K562 (cell line): ENCODE results near the gene THOC7. TPM values are rescaled to one million over a fixed set of nuclear protein-coding genes. Genes with fewer than 3 reads are reported as not detected.

Experiments
- ATAC-seq: fragments of 200-7000 bp; cut with Tn5 transposase; 3 replicates; pipeline ENCODE4 v1.9.1; 2020; ENCODE audit warnings: moderate library complexity
- BruUV-seq: library from RNA; stranded (reverse); fragments of 400-500 nt; replicated peaks from 2 replicates; lab custom pipeline; 2021; lab: Mats Ljungman, UMichigan
- CTCF ChIA-PET: fragments of 300-600 bp; formaldehyde crosslinking; extraction: SDS; loops from one replicate; lab custom pipeline; 2021; ENCODE audit warnings: low intra/inter-chr PET ratio; lab: Yijun Ruan, JAX
- POLR2A ChIA-PET: fragments of 300-600, 350-650 bp; sonication (Branson Sonifier 250); formaldehyde crosslinking; extraction: SDS; loops from one replicate; lab custom pipeline; 2021; ENCODE audit warnings: antibody characterized with exemption, inconsistent platforms; lab: Yijun Ruan, JAX
- DNase-seq, 4 experiments: peaks; one replicate each; pipeline versions ENCODE4 v3.0.0 to v3.0.0-alpha.2; 2011 to 2018; ENCODE audit warnings: low spot score in 3 of 4, mixed read lengths in 3 of 4; ENCODE audit errors: extremely low read depth in 1 of 4
- FAIRE-seq: peaks from 2 replicates; lab custom pipeline; 2011; peaks lifted over from hg19 to GRCh38; lab: Jason Lieb, UNC
- H2AFZ ChIP-seq: 2 replicates; pipeline ENCODE4 v1.6.0; 2011; ENCODE audit warnings: low read depth, low read length, control low read depth, inconsistent platforms
- H3K27ac ChIP-seq: fragments of 200-600 bp; 3 replicates; pipeline ENCODE4 v1.8.0; 2011; ENCODE audit warnings: low read depth, mild to moderate bottlenecking, control low read depth, inconsistent platforms, low read length, moderate library complexity, mixed read lengths; ENCODE audit errors: extremely low read depth
- H3K27me3 ChIP-seq, 2 experiments: fragments of 300-600 bp in 1 of 2; 2 replicates in 1 of 2; 3 replicates in 1 of 2; pipeline versions ENCODE4 v1.6.0 to v1.8.0; 2011; ENCODE audit warnings: inconsistent platforms in 2 of 2, low read length in 2 of 2, mild to moderate bottlenecking in 1 of 2, mixed read lengths in 1 of 2, moderate library complexity in 1 of 2; ENCODE audit not compliant: control insufficient read depth in 2 of 2, insufficient read depth in 2 of 2
- H3K36me3 ChIP-seq: fragments of 300-600 bp; 3 replicates; pipeline ENCODE4 v1.8.0; 2011; ENCODE audit warnings: mild to moderate bottlenecking, low read length, inconsistent platforms; ENCODE audit not compliant: control insufficient read depth, insufficient read depth
- H3K4me1 ChIP-seq, 2 experiments: fragments of 200-600 bp in 1 of 2; replicated peaks in 1 of 2; 2 replicates in 1 of 2; 3 replicates in 1 of 2; pipeline versions ENCODE4 v1.5.1 to v1.8.0; 2011; ENCODE audit warnings: inconsistent platforms in 2 of 2, low read length in 2 of 2, mild to moderate bottlenecking in 1 of 2, mixed read lengths in 1 of 2, moderate library complexity in 1 of 2; ENCODE audit not compliant: control insufficient read depth in 2 of 2, insufficient read depth in 2 of 2
- H3K4me2 ChIP-seq: 2 replicates; pipeline ENCODE4 v1.6.1; 2011; ENCODE audit warnings: low read length, control low read depth, inconsistent platforms, mixed read lengths; ENCODE audit not compliant: insufficient read depth
- H3K4me3 ChIP-seq: fragments of 200-600 bp; sonication (generic), shearing (Covaris generic); 2 replicates; pipeline ENCODE4 v1.5.1; 2016; ENCODE audit warnings: control low read depth, inconsistent platforms
- H3K79me2 ChIP-seq: fragments of 200-600 bp; 3 replicates; pipeline ENCODE4 v1.8.0; 2011; ENCODE audit warnings: low read length, inconsistent platforms; ENCODE audit not compliant: control insufficient read depth, insufficient read depth
- H3K9ac ChIP-seq, 2 experiments: 2 replicates each; pipeline versions ENCODE4 v1.6.0 to v1.6.1; 2011; ENCODE audit warnings: low read depth in 2 of 2, low read length in 2 of 2, control low read depth in 1 of 2, inconsistent platforms in 1 of 2, mild to moderate bottlenecking in 1 of 2, mixed read lengths in 1 of 2; ENCODE audit not compliant: insufficient read depth in 1 of 2
- H3K9me1 ChIP-seq: one replicate; pipeline ENCODE4 v1.6.0; 2011; ENCODE audit warnings: inconsistent platforms, mild to moderate bottlenecking, low read length, moderate library complexity; ENCODE audit not compliant: control insufficient read depth, insufficient read depth
- H3K9me3 ChIP-seq: replicated peaks from 2 replicates; pipeline ENCODE4 v1.5.1; 2011; ENCODE audit warnings: low read depth, low read length, inconsistent platforms; ENCODE audit not compliant: control insufficient read depth, insufficient read depth
- H4K20me1 ChIP-seq: replicated peaks from 2 replicates; pipeline ENCODE4 v1.6.1; 2011; ENCODE audit warnings: low read length, inconsistent platforms, mixed read lengths; ENCODE audit not compliant: control insufficient read depth, insufficient read depth
- CXXC5 ChIP-seq: fragments of 250-450 bp; sonication (Bioruptor Pico); IDR thresholded peaks from 2 replicates; pipeline ENCODE4 v1.8.0; 2022; ENCODE audit warnings: inconsistent platforms, mild to moderate bottlenecking, moderate library complexity
- KDM2B ChIP-seq: fragments of 250-450 bp; sonication (Bioruptor Pico); IDR thresholded peaks from 2 replicates; pipeline ENCODE4 v1.8.0; 2021; ENCODE audit warnings: mild to moderate bottlenecking, moderate library complexity
- MTA1 ChIP-seq: fragments of 450-650 bp; IDR thresholded peaks from 2 replicates; pipeline ENCODE4 v1.6.1; 2017; ENCODE audit warnings: borderline replicate concordance
- PHB ChIP-seq: fragments of 250-450 bp; sonication (Bioruptor Pico); IDR thresholded peaks from 2 replicates; pipeline ENCODE4 v1.5.0; 2021
- POLR2H ChIP-seq: IDR thresholded peaks from 2 replicates; pipeline ENCODE4 v1.6.1; 2016; ENCODE audit warnings: missing genetic modification characterization, low read depth, mild to moderate bottlenecking, control low read depth, missing compliant biosample characterization, moderate library complexity
- POU5F1 ChIP-seq: fragments of 150-350 bp; IDR thresholded peaks from 2 replicates; pipeline ENCODE4 v1.6.1; 2014; ENCODE audit warnings: borderline replicate concordance, low read length, low read depth, mild to moderate bottlenecking; ENCODE audit not compliant: partially characterized antibody
- SNAPC5 ChIP-seq: fragments of 250-450 bp; sonication (Bioruptor Pico); IDR thresholded peaks from 2 replicates; pipeline ENCODE4 v1.8.0; 2021; ENCODE audit warnings: moderate library complexity, mild to moderate bottlenecking, inconsistent platforms
- TAF1 ChIP-seq: IDR thresholded peaks from 2 replicates; pipeline ENCODE4 v1.6.1; 2011; ENCODE audit warnings: mild to moderate bottlenecking, low read length, moderate library complexity; ENCODE audit not compliant: insufficient read depth, control insufficient read depth, severe bottlenecking; ENCODE audit errors: extremely low read depth
- TSHZ1 ChIP-seq: fragments of 250-450 bp; sonication (Bioruptor Pico); IDR thresholded peaks from 2 replicates; pipeline ENCODE4 v1.4.0; 2020; ENCODE audit warnings: mild to moderate bottlenecking, moderate library complexity
- XRCC3 ChIP-seq: fragments of 450-650 bp; IDR thresholded peaks from 2 replicates; pipeline ENCODE4 v1.6.1; 2017; ENCODE audit warnings: mild to moderate bottlenecking, moderate library complexity
- ZNF239 ChIP-seq: fragments of 250-450 bp; sonication (Bioruptor Pico); IDR thresholded peaks from 2 replicates; pipeline ENCODE4 v1.4.0; 2020; ENCODE audit warnings: mild to moderate bottlenecking
- ZNF354B ChIP-seq: fragments of 250-450 bp; sonication (Bioruptor Pico); IDR thresholded peaks from 2 replicates; pipeline ENCODE4 v1.4.0; 2020
- ZNF408 ChIP-seq: fragments of 250-450 bp; sonication (Bioruptor Pico); IDR thresholded peaks from 2 replicates; pipeline ENCODE4 v1.4.0; 2020; ENCODE audit warnings: low read depth, mild to moderate bottlenecking, moderate library complexity
- WGBS: fragments of 100-300 bp; shearing (Covaris generic); methylation state at CpG from one replicate; pipeline ENCODE4 v1.1.6; 2016; ENCODE audit warnings: low coverage, mixed read lengths; ENCODE audit not compliant: insufficient coverage; ENCODE audit errors: missing lambda C conversion rate; 5-methylcytosine and 5-hydroxymethylcytosine counted together
- in situ Hi-C: fragments of 300-500 bp; cut with MboI; formaldehyde crosslinking; loops from 4 replicates; pipeline ENCODE4 v1.15.0; 2018; ENCODE audit warnings: inconsistent platforms, mixed read lengths
- intact Hi-C: fragments of 100-400 bp; cut with micrococcal nuclease; formaldehyde crosslinking; loops from 2 replicates; pipeline ENCODE4 v1.14.2; 2022
- polyA plus RNA-seq, 8 experiments: library from polyadenylated mRNA; depleted of rRNA in 4 of 8; stranded (reverse) in 5 of 8; unstranded in 3 of 8; fragments of >200 nt; fragmentation: Nextera tagmentation in 2 of 8; fragmentation: Illumina TruSeq in 1 of 8; extraction: Ambion mirVana in 2 of 8; extraction: Trizol in 1 of 8; gene quantifications; 2 replicates each; pipeline versions ENCODE4 v1.2.1 to v1.2.3, GENCODE V29; 2011 to 2014; ENCODE audit warnings: inconsistent platforms in 1 of 8, missing spikeins in 1 of 8
- total RNA-seq, 7 experiments: library from RNA; depleted of rRNA in 6 of 7; stranded (reverse); fragments of >200 nt in 6 of 7; fragmentation: Illumina TruSeq in 2 of 7; extraction: Trizol in 2 of 7; gene quantifications; 2 replicates each; pipeline versions ENCODE4 v1.2.1 to v1.2.3, GENCODE V29; 2011 to 2021; ENCODE audit warnings: low replicate concordance in 1 of 7
- TF ChIP-seq, protein P1 (sequence below): sonication (generic); formaldehyde crosslinking; IDR thresholded peaks from 2 replicates; pipeline ENCODE4 v1.8.0; 2022; ENCODE audit warnings: missing genetic modification reagents, mild to moderate bottlenecking, moderate library complexity, borderline replicate concordance
- TF ChIP-seq, protein P2 (sequence below): sonication (generic); formaldehyde crosslinking; IDR thresholded peaks from 2 replicates; pipeline ENCODE4 v1.8.0; 2022; ENCODE audit warnings: mild to moderate bottlenecking, missing genetic modification reagents

THOC7 gene
- total and polyA plus RNA-seq, 9 of the 15 experiments (the other 6 are each of a cell fraction or from before 2014, with no cell fraction given): 56.5 to 129 (median 94.7) TPM

- POLR2A ChIA-PET: no interaction called here
- intact Hi-C loops: no loop called here
- in situ Hi-C loops: no loop called here
- Histone ChIP-seq H3K27me3 (no peaks in the 10 kb centered on the region), H3K9me1 (no peaks in the 10 kb centered on the region), H3K9me3 (no peaks in the 10 kb centered on the region), H3K9ac (no peak overlapping the region), H3K4me2 (no peak overlapping the region), H3K4me3 (no peak overlapping the region), H4K20me1 (no peaks in the 10 kb centered on the region), H3K36me3 (no peaks in the 10 kb centered on the region), H3K27ac (no peak overlapping the region), H3K79me2 (no peaks in the 10 kb centered on the region), H2AFZ (no peak overlapping the region), H3K4me1 (no peaks in the 10 kb centered on the region)
- BruUV-seq: no TSS peak
- WGBS: 0% methylated on average over 3 of the region's 3 CpGs
- CTCF ChIA-PET: no interaction called here
- FAIRE-seq: no peak
- TF ChIP-seq ZNF354B (CRISPR knock-in tag) (no peak), POU5F1 (no peak), XRCC3 (no peak), TAF1 (no peak), KDM2B (CRISPR knock-in tag) (no peak), ZNF239 (CRISPR knock-in tag) (no peak), TSHZ1 (CRISPR knock-in tag) (no peak), PHB (no peak), ZNF408 (no peak), CXXC5 (no peak), MTA1 (no peak), POLR2H (tag) (no peak), SNAPC5 (no peak)
- TF ChIP-seq, protein P1, sequence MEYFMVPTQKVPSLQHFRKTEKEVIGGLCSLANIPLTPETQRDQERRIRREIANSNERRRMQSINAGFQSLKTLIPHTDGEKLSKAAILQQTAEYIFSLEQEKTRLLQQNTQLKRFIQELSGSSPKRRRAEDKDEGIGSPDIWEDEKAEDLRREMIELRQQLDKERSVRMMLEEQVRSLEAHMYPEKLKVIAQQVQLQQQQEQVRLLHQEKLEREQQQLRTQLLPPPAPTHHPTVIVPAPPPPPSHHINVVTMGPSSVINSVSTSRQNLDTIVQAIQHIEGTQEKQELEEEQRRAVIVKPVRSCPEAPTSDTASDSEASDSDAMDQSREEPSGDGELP: no peak
- TF ChIP-seq, protein P2, sequence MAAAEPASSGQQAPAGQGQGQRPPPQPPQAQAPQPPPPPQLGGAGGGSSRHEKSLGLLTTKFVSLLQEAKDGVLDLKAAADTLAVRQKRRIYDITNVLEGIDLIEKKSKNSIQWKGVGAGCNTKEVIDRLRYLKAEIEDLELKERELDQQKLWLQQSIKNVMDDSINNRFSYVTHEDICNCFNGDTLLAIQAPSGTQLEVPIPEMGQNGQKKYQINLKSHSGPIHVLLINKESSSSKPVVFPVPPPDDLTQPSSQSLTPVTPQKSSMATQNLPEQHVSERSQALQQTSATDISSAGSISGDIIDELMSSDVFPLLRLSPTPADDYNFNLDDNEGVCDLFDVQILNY (CRISPR knock-in tag): no peak
- ATAC-seq: no peak
- no peak for DNase-seq
Observed at GRCh38 chr3:63808633-63809032, 55.0 kb downstream of the THOC7 start.
